Adrenal gland (tissue), 5 donors: Measurements from ENCODE around the gene GRIA1.
"Not testable (repeated sequence)": the region's sequence is repeated elsewhere in the genome, so short reads cannot be mapped to it uniquely, and the experiment has no call there.

Experiments
- POLR2A ChIP-seq, 2 donors: fragments of 450-650 bp; IDR thresholded peaks; one replicate each; pipeline ENCODE4 v1.6.1; 2017; ENCODE audit warnings: antibody characterized with exemption in 2 of 2, mild to moderate bottlenecking in 2 of 2, moderate library complexity in 1 of 2
- TF ChIP-seq, protein P1 (sequence below), 6 experiments: fragments of 450-650 bp in 4 of 6; fragments of 200-600 bp in 2 of 6; sonication (generic) in 1 of 6; IDR thresholded peaks; 1 replicate in 5 of 6; 2 replicates in 1 of 6; pipeline versions ENCODE4 v1.5.1 to v1.8.0; 2016 to 2021; ENCODE audit warnings: antibody characterized with exemption in 6 of 6, mild to moderate bottlenecking in 2 of 6, moderate library complexity in 1 of 6
- donor health status: DM: no; HTN: no; CAD: no.

- TF ChIP-seq, protein P1, sequence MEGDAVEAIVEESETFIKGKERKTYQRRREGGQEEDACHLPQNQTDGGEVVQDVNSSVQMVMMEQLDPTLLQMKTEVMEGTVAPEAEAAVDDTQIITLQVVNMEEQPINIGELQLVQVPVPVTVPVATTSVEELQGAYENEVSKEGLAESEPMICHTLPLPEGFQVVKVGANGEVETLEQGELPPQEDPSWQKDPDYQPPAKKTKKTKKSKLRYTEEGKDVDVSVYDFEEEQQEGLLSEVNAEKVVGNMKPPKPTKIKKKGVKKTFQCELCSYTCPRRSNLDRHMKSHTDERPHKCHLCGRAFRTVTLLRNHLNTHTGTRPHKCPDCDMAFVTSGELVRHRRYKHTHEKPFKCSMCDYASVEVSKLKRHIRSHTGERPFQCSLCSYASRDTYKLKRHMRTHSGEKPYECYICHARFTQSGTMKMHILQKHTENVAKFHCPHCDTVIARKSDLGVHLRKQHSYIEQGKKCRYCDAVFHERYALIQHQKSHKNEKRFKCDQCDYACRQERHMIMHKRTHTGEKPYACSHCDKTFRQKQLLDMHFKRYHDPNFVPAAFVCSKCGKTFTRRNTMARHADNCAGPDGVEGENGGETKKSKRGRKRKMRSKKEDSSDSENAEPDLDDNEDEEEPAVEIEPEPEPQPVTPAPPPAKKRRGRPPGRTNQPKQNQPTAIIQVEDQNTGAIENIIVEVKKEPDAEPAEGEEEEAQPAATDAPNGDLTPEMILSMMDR (IDR thresholded peaks at IDR 0.05): not testable (repeated sequence)
- TF ChIP-seq POLR2A (IDR thresholded peaks at IDR 0.05): not testable (repeated sequence)
Observed at GRCh38 chr5:153849303-153850113, 359.0 kb downstream of the GRIA1 start.
